SH-SY5Y (cell line): ENCODE results near the gene LRRC56.

Source experiments
- GATA2 ChIP-seq: IDR thresholded peaks from 2 replicates; pipeline ENCODE4 v1.6.1; 2011; ENCODE audit warnings: mild to moderate bottlenecking, low read depth, low read length
- GATA3 ChIP-seq: IDR thresholded peaks from 2 replicates; pipeline ENCODE4 v1.6.1; 2011; ENCODE audit warnings: low read depth, mild to moderate bottlenecking, low read length, moderate library complexity

GRCh38 chr11:573146-573759 lies 35.9 kb downstream of the LRRC56 start:
- TF ChIP-seq GATA3 (no peak), GATA2 (no peak)
